LNCAP (cell line): Measurements from ENCODE around the gene MAP3K14.
A peak's percentile ranks its signal among the peaks of the same experiment; 100 is the strongest.

Experiments used
- CTCF ChIP-seq: fragments of 450-650 bp; IDR thresholded peaks from 2 replicates; pipeline ENCODE4 v1.5.1; 2017; ENCODE audit warnings: mild to moderate bottlenecking

The MAP3K14 gene

GRCh38 chr17:45232514-45233422, 84.1 kb downstream of the MAP3K14 start:
- no peak for TF ChIP-seq CTCF

DNA sequence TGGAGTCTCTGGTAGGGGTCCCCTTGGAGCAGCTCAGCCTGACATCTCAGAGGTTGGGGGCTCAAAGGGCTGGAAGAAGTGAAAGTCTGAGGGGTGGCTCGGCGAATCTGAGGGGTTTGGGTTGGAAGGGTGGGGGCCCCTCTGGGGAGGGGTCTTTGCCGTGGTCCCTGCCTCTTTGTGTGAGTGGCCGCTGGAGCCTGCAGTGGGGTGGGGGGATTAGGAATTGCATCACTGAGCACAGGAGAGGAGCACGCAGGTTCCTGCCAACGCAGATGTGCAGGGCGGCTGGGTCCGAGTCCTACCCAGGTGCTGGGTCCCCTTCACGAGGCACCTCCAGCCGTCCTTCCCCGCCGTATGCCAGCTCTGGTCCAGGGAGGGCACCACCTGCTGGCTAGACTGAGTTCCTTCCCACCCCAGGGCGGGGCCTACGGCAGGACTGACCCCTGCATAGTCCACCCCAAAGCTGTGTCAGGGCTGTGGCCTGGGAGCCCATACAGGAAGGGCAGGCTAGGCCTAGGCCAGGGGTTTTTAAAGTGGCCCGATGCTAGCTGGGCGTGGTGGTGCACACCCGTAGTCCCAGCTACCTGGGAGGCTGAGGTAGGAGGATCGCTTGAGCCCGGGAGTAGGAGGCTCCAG, 85.2 kb downstream of the MAP3K14 start:
- TF ChIP-seq CTCF = peak; percentile 20; the same call in 1 of the 2 replicates

DNA sequence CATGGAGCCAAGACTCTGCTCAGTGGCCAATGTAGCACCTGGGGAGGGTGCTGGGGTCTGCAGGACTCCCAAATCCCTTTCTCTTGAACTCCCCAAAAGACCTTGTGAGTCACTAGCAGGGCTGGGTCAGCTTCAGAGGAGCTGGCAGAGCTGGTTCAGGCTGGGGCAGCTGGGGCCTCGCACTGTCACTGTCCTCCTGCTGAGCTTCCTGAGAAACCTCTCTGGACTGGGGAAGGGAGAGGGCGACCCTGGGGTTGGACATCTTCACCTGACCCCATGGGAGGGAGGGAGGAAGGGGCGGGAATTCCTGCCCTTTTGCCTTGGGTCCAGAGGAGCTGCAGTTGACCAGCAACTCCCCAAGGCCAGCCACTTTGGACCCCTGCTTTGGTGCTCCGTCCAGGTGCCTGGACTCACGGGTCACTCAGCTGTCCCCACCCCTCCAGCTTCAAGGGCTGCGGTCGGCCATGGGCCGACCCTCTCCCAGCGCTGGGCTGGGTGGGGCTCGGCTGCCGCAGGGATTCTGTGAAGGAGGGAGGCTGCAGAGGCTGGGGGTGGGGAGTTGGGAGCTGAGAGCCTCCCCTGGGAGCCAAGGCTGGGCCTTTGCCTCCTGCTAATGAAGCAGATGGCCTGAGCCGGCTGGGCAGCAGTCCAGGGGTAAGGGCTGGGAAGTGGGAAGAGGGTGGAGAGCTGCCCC, 85.9 kb downstream of the MAP3K14 start:
- TF ChIP-seq CTCF = no peak

DNA sequence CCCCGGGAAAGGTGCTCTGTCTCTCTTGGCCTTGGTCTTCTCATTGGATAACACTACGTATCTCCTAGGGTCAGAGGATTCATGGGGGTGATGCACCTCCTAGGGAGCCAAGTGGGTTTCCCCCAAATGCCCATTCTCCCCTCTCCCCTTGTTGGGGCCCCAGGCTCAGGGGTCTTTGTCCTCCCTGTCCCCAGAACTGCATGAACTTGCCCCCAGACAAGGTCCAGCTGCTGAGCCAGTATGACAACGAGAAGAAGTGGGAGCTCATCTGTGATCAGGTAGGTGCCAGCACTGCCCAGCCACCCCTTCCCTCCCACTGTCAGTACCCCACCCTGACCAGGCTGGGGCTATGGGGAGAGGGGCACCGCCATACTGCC, 86.4 kb downstream of the MAP3K14 start:
- TF ChIP-seq CTCF = no peak

DNA sequence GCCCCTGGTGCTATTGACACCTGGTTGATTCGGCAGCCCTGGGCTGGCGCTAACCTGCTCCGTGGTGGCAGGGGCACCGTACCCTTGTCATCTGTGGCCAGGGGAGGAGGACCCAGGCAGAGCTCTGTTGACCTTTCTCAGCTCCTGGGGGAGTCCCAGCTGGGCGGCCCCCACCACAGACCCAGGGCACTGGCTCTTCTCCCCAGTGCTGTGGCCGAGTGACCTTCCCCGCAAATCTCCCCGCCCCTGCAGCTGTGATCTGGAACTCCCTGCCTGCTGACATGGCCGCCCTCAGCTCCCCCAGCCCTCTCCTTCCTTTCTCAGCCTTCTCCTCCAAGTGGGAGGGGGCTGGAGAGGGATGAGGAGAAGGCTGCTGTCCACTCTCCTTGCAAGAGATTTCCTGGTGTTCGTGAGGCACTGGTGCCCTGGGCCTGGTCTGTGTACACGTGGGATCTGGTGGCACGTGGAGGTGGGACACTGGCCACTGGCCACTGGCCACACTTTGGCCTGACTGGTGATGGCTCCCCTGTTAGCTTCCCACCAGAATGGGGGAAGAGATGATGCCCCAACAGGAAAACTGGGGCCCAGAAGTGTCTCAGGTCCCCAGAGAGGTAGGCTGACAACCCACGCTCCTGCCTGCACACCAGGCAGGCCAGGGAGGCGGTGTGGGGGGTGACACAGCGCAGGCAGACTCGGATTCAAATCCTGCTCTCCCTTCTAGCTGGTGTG, 87.0 kb downstream of the MAP3K14 start:
- TF ChIP-seq CTCF = no peak

- TF ChIP-seq CTCF = no peak
Measured at GRCh38 chr17:45228763-45229539, 87.9 kb downstream of the MAP3K14 start.
